AG09319 (cell line): ENCODE data around the gene CERS1.

Experiments used
- DNase-seq: peaks from one replicate; pipeline ENCODE4 v3.0.0-alpha.2; 2010; ENCODE audit warnings: low read depth; ENCODE audit errors: extremely low read depth
- CTCF ChIP-seq: IDR thresholded peaks from 2 replicates; pipeline ENCODE4 v1.5.1; 2011; ENCODE audit warnings: low read depth, mild to moderate bottlenecking, inconsistent platforms, low read length, moderate library complexity

CERS1 gene

GRCh38 chr19:18875726-18876125, 20.2 kb downstream of the CERS1 start:
- no peak for DNase-seq
- TF ChIP-seq CTCF, result no peak

- no peak for TF ChIP-seq CTCF
- DNase-seq, result no peak
Measured at GRCh38 chr19:18871543-18871942, 24.4 kb downstream of the CERS1 start.

GRCh38 chr19:18870531-18871172, 25.3 kb downstream of the CERS1 start:
- no peak for DNase-seq
- no peak for TF ChIP-seq CTCF

- TF ChIP-seq CTCF, result no peak
- no peak for DNase-seq
Measured at GRCh38 chr19:18869781-18870530, 26.0 kb downstream of the CERS1 start.

- TF ChIP-seq CTCF, result no peak
- no peak for DNase-seq
Measured at GRCh38 chr19:18869023-18869618, 26.8 kb downstream of the CERS1 start.

GRCh38 chr19:18868380-18869022, 27.5 kb downstream of the CERS1 start:
- no peak for TF ChIP-seq CTCF
- DNase-seq, result no peak

- TF ChIP-seq CTCF, result no peak
- DNase-seq, result no peak
Measured at GRCh38 chr19:18867751-18868150, 28.2 kb downstream of the CERS1 start.
